HCT116 (cell line): ENCODE data around the gene AGAP2. TPM values are rescaled to one million over a fixed set of nuclear protein-coding genes. Genes with fewer than 3 reads are reported as not detected.

Source experiments
- ATAC-seq: fragments of 200-7000 bp; cut with Tn5 transposase; 2 replicates; pipeline ENCODE4 v1.9.1; 2020; ENCODE audit warnings: mild to moderate bottlenecking, moderate library complexity
- BruUV-seq: library from RNA; stranded (reverse); fragments of 400-500 nt; replicated peaks from 2 replicates; lab custom pipeline; 2021; lab: Mats Ljungman, UMichigan
- CTCF ChIA-PET: fragments of 300-600 bp; sonication (Branson Sonifier 250); formaldehyde crosslinking; loops from one replicate; lab custom pipeline; 2021; ENCODE audit warnings: antibody characterized with exemption; lab: Charles Lee
- POLR2A ChIA-PET: fragments of 300-600, 350-600 bp; sonication (Branson Sonifier 250); formaldehyde crosslinking; loops from one replicate; lab custom pipeline; 2021; ENCODE audit warnings: antibody characterized with exemption; lab: Charles Lee
- RAD21 ChIA-PET, 2 experiments: fragments of 300-600 bp; sonication (Branson Sonifier 250); formaldehyde crosslinking; loops; one replicate each; lab custom pipeline; 2023; ENCODE audit warnings: low total read pairs in 2 of 2; ENCODE audit not compliant: uncharacterized antibody in 2 of 2, unreplicated experiment in 2 of 2, low non-redundant PET in 1 of 2; lab: Charles Lee
- DNase-seq: peaks from one replicate; pipeline ENCODE4 v3.0.0-alpha.2; 2010; ENCODE audit warnings: low read depth, low spot score
- H2AFZ ChIP-seq: fragments of 200-600 bp; shearing (Covaris generic), sonication (generic); 2 replicates; pipeline ENCODE4 v1.6.1; 2017; ENCODE audit warnings: low read depth, mixed run types, mixed read lengths, antibody characterized with exemption, low read length; ENCODE audit not compliant: poor library complexity, severe bottlenecking
- H3K27ac ChIP-seq: 2 replicates; pipeline ENCODE4 v1.5.1; 2012; ENCODE audit warnings: low read depth, low read length
- H3K27me3 ChIP-seq: fragments of 200-600 bp; sonication (generic); 2 replicates; pipeline ENCODE4 v1.6.1; 2016; ENCODE audit warnings: mixed run types, low read length, mixed read lengths; ENCODE audit not compliant: insufficient read depth
- H3K36me3 ChIP-seq, 2 experiments: fragments of 200-500 bp in 1 of 2; fragments of 200-600 bp in 1 of 2; sonication (Bioruptor generic) in 1 of 2; sonication (generic) in 1 of 2; 2 replicates each; pipeline versions ENCODE4 v1.5.1 to v1.6.1; 2014 to 2016; ENCODE audit warnings: low read length in 2 of 2, inconsistent platforms in 1 of 2, mixed read lengths in 1 of 2, mixed run types in 1 of 2; ENCODE audit not compliant: insufficient read depth in 2 of 2, control insufficient read depth in 1 of 2
- H3K4me1 ChIP-seq, 2 experiments: fragments of 200-600 bp in 1 of 2; sonication (generic) in 1 of 2; 2 replicates each; pipeline versions ENCODE4 v1.5.1 to v1.6.1; 2012 to 2017; ENCODE audit warnings: low read length in 2 of 2, inconsistent platforms in 1 of 2, mild to moderate bottlenecking in 1 of 2, mixed read lengths in 1 of 2, mixed run types in 1 of 2, moderate library complexity in 1 of 2; ENCODE audit not compliant: insufficient read depth in 2 of 2, control insufficient read depth in 1 of 2
- H3K4me2 ChIP-seq: fragments of 200-600 bp; sonication (generic); 2 replicates; pipeline ENCODE4 v1.6.1; 2017; ENCODE audit warnings: mixed run types, low read length, mixed read lengths
- H3K4me3 ChIP-seq, 2 experiments: fragments of 200-600 bp in 1 of 2; sonication (generic) in 1 of 2; replicated peaks in 1 of 2; 2 replicates each; pipeline ENCODE4 v1.5.1; 2011 to 2016; ENCODE audit warnings: low read length in 2 of 2, control low read depth in 1 of 2, low read depth in 1 of 2, mild to moderate bottlenecking in 1 of 2, mixed read lengths in 1 of 2, mixed run types in 1 of 2
- H3K79me2 ChIP-seq: fragments of 200-600 bp; sonication (generic); 2 replicates; pipeline ENCODE4 v1.6.1; 2017; ENCODE audit warnings: mild to moderate bottlenecking, mixed run types, low read length, moderate library complexity, mixed read lengths; ENCODE audit not compliant: insufficient read depth
- H3K9ac ChIP-seq: fragments of 200-600 bp; sonication (generic); 2 replicates; pipeline ENCODE4 v1.6.1; 2016; ENCODE audit warnings: low read length, mixed read lengths
- H3K9me2 ChIP-seq: fragments of 200-600 bp; sonication (generic), shearing (Covaris generic); 2 replicates; pipeline ENCODE4 v1.6.1; 2017; ENCODE audit warnings: mixed run types, mild to moderate bottlenecking, moderate library complexity; ENCODE audit not compliant: insufficient read depth
- H3K9me3 ChIP-seq, 2 experiments: fragments of 200-500 bp in 1 of 2; fragments of 200-600 bp in 1 of 2; sonication (Bioruptor generic) in 1 of 2; sonication (generic) in 1 of 2; 2 replicates each; pipeline ENCODE4 v1.6.1; 2014 to 2017; ENCODE audit warnings: low read length in 2 of 2, mixed read lengths in 2 of 2, inconsistent platforms in 1 of 2, low read depth in 1 of 2, mild to moderate bottlenecking in 1 of 2, mixed run types in 1 of 2, moderate library complexity in 1 of 2; ENCODE audit not compliant: control insufficient read depth in 1 of 2, insufficient read depth in 1 of 2
- H4K20me1 ChIP-seq: fragments of 200-600 bp; sonication (generic), shearing (Covaris generic); 2 replicates; pipeline ENCODE4 v1.6.1; 2017; ENCODE audit warnings: mixed run types, mild to moderate bottlenecking, moderate library complexity; ENCODE audit not compliant: insufficient read depth
- CBX3 ChIP-seq: IDR thresholded peaks from 2 replicates; pipeline ENCODE4 v1.6.1; 2012; ENCODE audit warnings: low read depth
- CEBPB ChIP-seq: IDR thresholded peaks from 2 replicates; pipeline ENCODE4 v1.6.1; 2012; ENCODE audit warnings: low read depth
- EGR1 ChIP-seq: IDR thresholded peaks from 2 replicates; pipeline ENCODE4 v1.6.1; 2012; ENCODE audit warnings: low read depth
- ELF1 ChIP-seq: IDR thresholded peaks from 2 replicates; pipeline ENCODE4 v1.6.1; 2012; ENCODE audit warnings: low read depth, borderline replicate concordance
- EZH2 ChIP-seq: fragments of 200-600 bp; sonication (generic); IDR thresholded peaks from 2 replicates; pipeline ENCODE4 v1.6.1; 2017; ENCODE audit warnings: antibody characterized with exemption, mixed run types
- EZH2phosphoT487 ChIP-seq: fragments of 200-600 bp; IDR thresholded peaks from 2 replicates; pipeline ENCODE4 v1.6.1; 2018; ENCODE audit warnings: antibody characterized with exemption, borderline replicate concordance
- FOSL1 ChIP-seq: IDR thresholded peaks from 2 replicates; pipeline ENCODE4 v1.6.1; 2012; ENCODE audit warnings: low read depth
- JUND ChIP-seq: IDR thresholded peaks from 2 replicates; pipeline ENCODE4 v1.6.1; 2012
- POLR2AphosphoS5 ChIP-seq: IDR thresholded peaks from 2 replicates; pipeline ENCODE4 v1.6.1; 2011; ENCODE audit warnings: mild to moderate bottlenecking, low read depth, low read length, moderate library complexity
- RAD21 ChIP-seq: IDR thresholded peaks from 2 replicates; pipeline ENCODE4 v1.6.1; 2012; ENCODE audit warnings: low read depth, mild to moderate bottlenecking
- REST ChIP-seq: IDR thresholded peaks from 2 replicates; pipeline ENCODE4 v1.6.1; 2012; ENCODE audit warnings: low read depth
- SIN3A ChIP-seq: IDR thresholded peaks from 2 replicates; pipeline ENCODE4 v1.6.1; 2012; ENCODE audit warnings: low read depth
- SP1 ChIP-seq: IDR thresholded peaks from 2 replicates; pipeline ENCODE4 v1.6.1; 2012; ENCODE audit warnings: low read depth
- SRF ChIP-seq: IDR thresholded peaks from 2 replicates; pipeline ENCODE4 v1.6.1; 2012; ENCODE audit warnings: low read depth
- TCF7L2 ChIP-seq: IDR thresholded peaks from 2 replicates; pipeline ENCODE4 v1.7.0; 2011; ENCODE audit warnings: borderline replicate concordance, inconsistent platforms; ENCODE audit not compliant: insufficient read depth, insufficient read length; ENCODE audit errors: extremely low read depth
- YY1 ChIP-seq: IDR thresholded peaks from 2 replicates; pipeline ENCODE4 v1.6.1; 2011; ENCODE audit warnings: low read length, low read depth, moderate library complexity, mild to moderate bottlenecking; ENCODE audit not compliant: insufficient replicate concordance; ENCODE audit errors: extremely low read depth
- ZBTB33 ChIP-seq: IDR thresholded peaks from 2 replicates; pipeline ENCODE4 v1.6.1; 2011; ENCODE audit warnings: mild to moderate bottlenecking, low read length, moderate library complexity; ENCODE audit not compliant: insufficient replicate concordance; ENCODE audit errors: extremely low read depth
- ZFX ChIP-seq: fragments of 450-650 bp; IDR thresholded peaks from 2 replicates; pipeline ENCODE4 v1.6.1; 2017
- intact Hi-C: fragments of 100-400 bp; cut with micrococcal nuclease; formaldehyde crosslinking; loops from 2 replicates; pipeline ENCODE4 v1.10.0; 2022
- total RNA-seq: library from RNA; stranded (reverse); gene quantifications from one replicate; pipeline ENCODE4 v1.2.1, GENCODE V29; 2021; ENCODE audit not compliant: unreplicated experiment
- TF ChIP-seq, protein P1 (sequence below): IDR thresholded peaks from 2 replicates; pipeline ENCODE4 v1.6.1; 2012

Gene AGAP2
- total RNA-seq, 1 experiment from 2014 or later: 15.8 TPM

GRCh38 chr12:57719777-57720605, 18.6 kb downstream of the AGAP2 start:
- no peak overlapping the region for H2AFZ ChIP-seq
- intact Hi-C loops: no loop called here
- no peak overlapping the region for H3K4me3 ChIP-seq
- no TSS peak for BruUV-seq
- no peaks in the 10 kb centered on the region for H3K27me3 ChIP-seq
- H3K4me1 ChIP-seq: no peaks in the 10 kb centered on the region
- H3K4me2 ChIP-seq: no peak overlapping the region
- ChIA-PET POLR2A (no interaction called here), RAD21 (no interaction called here), CTCF (interaction anchor here (1.1 kb wide), 1 partner anchor 9 kb away, joined by 3 read pairs; no protein-coding TSS in a partner anchor)
- H3K36me3 ChIP-seq: peaks cover 3 to 15% of the 10 kb centered on the region in 2 experiments; a peak in 3 of 4 replicates
- no peaks in the 10 kb centered on the region for H3K9me3 ChIP-seq
- no peak overlapping the region for H3K27ac ChIP-seq
- no peaks in the 10 kb centered on the region for H4K20me1 ChIP-seq
- no peak overlapping the region for H3K9ac ChIP-seq
- H3K9me2 ChIP-seq: no peaks in the 10 kb centered on the region
- DNase-seq: no peak
- TF ChIP-seq EZH2phosphoT487: no peak
- no peak for TF ChIP-seq TCF7L2
- no peak for TF ChIP-seq ZFX
- no peak for TF ChIP-seq POLR2AphosphoS5
- TF ChIP-seq FOSL1: no peak
- no peak for TF ChIP-seq YY1
- no peak for TF ChIP-seq REST
- no peak for TF ChIP-seq RAD21
- no peak for TF ChIP-seq CEBPB
- no peak for TF ChIP-seq EZH2
- no peak for TF ChIP-seq SIN3A
- TF ChIP-seq SRF: no peak
- no peak for TF ChIP-seq SP1
- no peak for TF ChIP-seq ELF1
- TF ChIP-seq EGR1: no peak
- no peak for TF ChIP-seq JUND
- TF ChIP-seq, protein P1, sequence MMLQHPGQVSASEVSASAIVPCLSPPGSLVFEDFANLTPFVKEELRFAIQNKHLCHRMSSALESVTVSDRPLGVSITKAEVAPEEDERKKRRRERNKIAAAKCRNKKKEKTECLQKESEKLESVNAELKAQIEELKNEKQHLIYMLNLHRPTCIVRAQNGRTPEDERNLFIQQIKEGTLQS: no peak
- TF ChIP-seq CBX3: no peak
- TF ChIP-seq ZBTB33: no peak
- ATAC-seq: no peak
- no peaks in the 10 kb centered on the region for H3K79me2 ChIP-seq
